ENCODE measurements around the gene NR3C1. TPM values are rescaled to one million over a fixed set of nuclear protein-coding genes. Genes with fewer than 3 reads are reported as not detected.

Gene NR3C1
- total RNA-seq, 1 donor from 2014 or later: 62.2 TPM

DNA sequence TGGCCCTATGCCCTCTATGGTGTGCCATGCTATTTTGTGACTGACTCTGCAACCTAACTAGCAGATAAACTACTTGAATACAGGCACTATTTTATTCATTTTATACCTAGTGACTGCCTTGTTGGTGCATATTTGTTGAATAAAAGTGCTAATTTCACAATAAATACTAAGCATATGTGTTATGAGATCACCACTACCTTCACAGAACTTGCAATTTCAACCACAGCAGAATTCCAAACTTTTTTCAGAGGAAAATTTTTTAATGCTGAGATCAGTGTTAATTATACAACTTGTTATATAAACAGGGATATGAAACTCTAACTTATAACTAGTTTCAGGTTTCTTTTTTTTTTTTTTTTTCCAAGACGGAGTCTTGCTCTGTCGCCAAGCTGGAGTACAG, 94.8 kb downstream of the NR3C1 start:
- peaks cover 14% of the 10 kb centered on the region for H3K9me3 Mint-ChIP-seq
- intact Hi-C loops (cut with micrococcal nuclease): no loop called here

DNA sequence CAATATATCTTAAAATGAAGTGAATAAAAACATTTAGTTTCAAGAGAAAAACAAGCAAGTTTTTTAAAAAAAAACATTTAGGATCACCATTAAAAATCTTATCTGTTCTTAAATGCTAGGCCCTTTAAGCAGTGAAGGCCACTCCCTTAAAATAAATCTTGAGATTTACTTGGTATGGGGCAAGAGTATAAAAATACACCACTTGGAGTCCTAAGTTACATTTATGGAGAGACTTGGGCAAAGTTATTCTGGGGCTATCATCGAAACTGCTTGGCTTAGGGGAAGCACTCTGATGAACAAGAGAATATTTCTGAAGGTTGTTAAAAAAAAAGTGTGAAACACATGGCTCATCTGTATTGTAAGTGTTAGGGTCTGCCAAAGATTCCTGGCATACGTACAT, 97.4 kb downstream of the NR3C1 start:
- intact Hi-C loops (cut with micrococcal nuclease): no loop called here
- H3K27ac Mint-ChIP-seq: no peak overlapping the region
- peaks cover 19% of the 10 kb centered on the region for H3K4me1 Mint-ChIP-seq
- DNase-seq: no peak
- H3K36me3 Mint-ChIP-seq (ENCODE audit: low read depth): peaks cover 77% of the 10 kb centered on the region
- no peaks in the 10 kb centered on the region for H3K27me3 Mint-ChIP-seq
- peaks cover 13% of the 10 kb centered on the region for H3K9me3 Mint-ChIP-seq
- H3K4me3 Mint-ChIP-seq: no peak overlapping the region

More for the DNA sequence above, 94.8 kb downstream of the NR3C1 start:
- H3K27me3 Mint-ChIP-seq: no peaks in the 10 kb centered on the region
- peaks cover 85% of the 10 kb centered on the region for H3K36me3 Mint-ChIP-seq (ENCODE audit: low read depth)
- no peak overlapping the region for H3K4me3 Mint-ChIP-seq
- peaks cover 27% of the 10 kb centered on the region for H3K4me1 Mint-ChIP-seq
- no peak overlapping the region for H3K27ac Mint-ChIP-seq
- no peak for DNase-seq

DNA sequence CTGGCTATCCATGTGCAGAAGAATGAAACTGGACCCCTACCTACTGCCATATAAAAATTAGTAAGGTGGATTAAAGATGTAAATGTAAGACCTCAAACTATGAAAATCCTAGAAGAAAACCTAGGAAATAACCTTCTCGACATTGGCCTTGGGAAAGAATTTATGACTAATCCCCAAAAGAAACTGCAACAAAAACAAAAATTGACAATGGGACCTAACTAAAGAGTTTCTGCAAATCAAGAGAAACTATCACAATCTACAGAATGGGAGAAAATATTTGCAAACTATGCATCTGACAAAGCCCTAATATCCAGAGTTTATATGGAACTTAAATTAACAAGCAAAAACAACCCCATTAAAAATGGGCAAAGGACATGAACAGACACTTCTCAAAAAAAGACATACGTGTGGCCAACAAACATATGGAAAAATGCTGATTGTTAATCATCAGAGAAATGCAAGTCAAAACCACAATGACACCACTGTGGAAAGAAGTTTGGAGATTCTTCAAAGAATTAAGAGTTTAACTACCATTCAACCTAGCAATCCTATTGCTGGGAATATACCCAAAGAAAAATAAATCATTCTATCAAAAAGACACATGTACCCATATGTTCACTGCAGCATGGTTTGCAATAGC, 98.5 kb downstream of the NR3C1 start:
- Mint-ChIP-seq H3K27ac (peak overlapping the region; percentile 6), H3K36me3 (ENCODE audit: low read depth) (peaks cover 76% of the 10 kb centered on the region), H3K4me1 (peaks cover 18% of the 10 kb centered on the region), H3K27me3 (no peaks in the 10 kb centered on the region), H3K4me3 (no peak overlapping the region), H3K9me3 (peaks cover 13% of the 10 kb centered on the region)
- no peak for DNase-seq
- intact Hi-C loops (cut with micrococcal nuclease): no loop called here

DNA sequence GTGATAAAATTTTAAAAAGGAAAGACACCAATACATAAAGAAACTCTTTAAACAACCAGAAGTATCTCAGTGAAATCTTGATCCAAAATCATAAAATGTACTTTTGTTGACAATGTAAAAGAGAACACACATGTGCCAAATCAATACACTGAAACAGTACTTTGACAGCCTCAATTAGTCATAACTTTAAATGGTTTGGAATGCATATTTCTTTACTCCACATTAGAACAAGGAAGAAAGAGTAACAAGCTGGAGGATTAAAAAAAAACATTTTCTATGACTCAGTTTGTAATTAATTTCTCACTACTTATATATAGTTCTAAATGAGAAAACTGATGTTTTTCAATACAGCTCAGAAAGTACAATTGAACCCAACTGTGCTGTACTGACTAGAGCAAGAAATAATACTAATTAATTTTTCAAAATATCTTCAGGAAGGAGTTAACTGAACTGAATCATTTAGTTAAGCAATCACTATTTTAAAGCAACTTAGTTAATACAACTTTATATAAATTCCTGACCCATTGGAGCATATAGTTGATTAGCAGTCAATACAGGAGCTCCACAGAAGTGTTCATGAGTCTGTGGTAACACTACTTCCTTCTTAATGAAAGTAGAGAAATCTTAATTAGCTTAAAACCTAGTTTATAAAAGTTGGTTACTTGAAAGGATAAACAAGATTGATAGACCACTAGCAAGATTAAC, 101.0 kb downstream of the NR3C1 start:
- DNase-seq: no peak
- H3K4me1 Mint-ChIP-seq: peaks cover 19% of the 10 kb centered on the region
- H3K4me3 Mint-ChIP-seq: no peak overlapping the region
- intact Hi-C loops (cut with micrococcal nuclease): no loop called here
- H3K27ac Mint-ChIP-seq: no peak overlapping the region
- peaks cover 71% of the 10 kb centered on the region for H3K36me3 Mint-ChIP-seq (ENCODE audit: low read depth)
- no peaks in the 10 kb centered on the region for H3K27me3 Mint-ChIP-seq
- H3K9me3 Mint-ChIP-seq: peaks cover 12% of the 10 kb centered on the region

DNA sequence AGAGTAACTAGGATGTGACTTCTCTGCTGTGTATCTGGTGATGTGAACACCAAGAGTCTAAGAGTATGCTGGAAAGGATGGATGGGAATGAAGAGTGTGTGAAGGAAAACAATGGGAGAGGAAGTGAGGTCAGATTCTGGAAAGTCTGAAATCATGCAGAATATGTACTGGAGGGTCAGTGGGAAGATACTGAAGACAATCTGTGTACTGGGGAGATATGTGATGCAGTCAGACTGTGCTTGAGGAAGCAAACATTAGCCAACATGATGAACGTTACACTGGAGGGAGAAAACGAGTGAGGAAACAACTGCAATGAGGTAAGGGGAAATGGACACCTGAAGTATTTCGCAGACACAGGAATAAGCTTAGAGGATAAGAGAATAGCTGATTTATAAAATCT, 105.7 kb downstream of the NR3C1 start:
- Mint-ChIP-seq H3K27me3 (no peaks in the 10 kb centered on the region), H3K27ac (peak overlapping the region; percentile 25), H3K9me3 (peaks cover 2% of the 10 kb centered on the region), H3K4me3 (no peak overlapping the region), H3K4me1 (peaks cover 10% of the 10 kb centered on the region), H3K36me3 (ENCODE audit: low read depth) (peaks cover 59% of the 10 kb centered on the region)
- intact Hi-C loops (cut with micrococcal nuclease): no loop called here
- DNase-seq: no peak

DNA sequence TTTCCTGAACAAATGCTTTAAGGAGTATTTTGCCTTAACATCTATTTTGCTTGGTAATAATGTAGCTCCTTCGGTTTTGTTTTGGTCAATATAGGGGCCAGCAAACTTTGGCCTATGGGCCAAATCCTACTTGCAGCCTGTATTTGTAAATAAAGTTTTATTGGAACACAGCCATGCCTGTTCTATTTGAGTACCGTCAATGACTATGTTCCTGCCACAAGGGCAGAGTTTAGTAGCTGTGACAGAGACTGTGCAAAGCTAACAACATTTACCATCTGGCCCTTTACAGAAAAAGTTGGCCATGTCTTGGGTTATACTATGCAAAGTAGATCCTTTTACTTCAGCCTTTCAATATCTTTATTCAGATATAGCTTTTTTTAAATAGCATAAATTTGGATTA, 113.4 kb downstream of the NR3C1 start:
- peaks cover 7% of the 10 kb centered on the region for H3K9me3 Mint-ChIP-seq
- no peaks in the 10 kb centered on the region for H3K27me3 Mint-ChIP-seq
- intact Hi-C loops (cut with micrococcal nuclease): no loop called here
- DNase-seq: no peak
- no peak overlapping the region for H3K4me3 Mint-ChIP-seq
- peaks cover 60% of the 10 kb centered on the region for H3K36me3 Mint-ChIP-seq (ENCODE audit: low read depth)
- no peak overlapping the region for H3K27ac Mint-ChIP-seq
- H3K4me1 Mint-ChIP-seq: peaks cover 7% of the 10 kb centered on the region

DNA sequence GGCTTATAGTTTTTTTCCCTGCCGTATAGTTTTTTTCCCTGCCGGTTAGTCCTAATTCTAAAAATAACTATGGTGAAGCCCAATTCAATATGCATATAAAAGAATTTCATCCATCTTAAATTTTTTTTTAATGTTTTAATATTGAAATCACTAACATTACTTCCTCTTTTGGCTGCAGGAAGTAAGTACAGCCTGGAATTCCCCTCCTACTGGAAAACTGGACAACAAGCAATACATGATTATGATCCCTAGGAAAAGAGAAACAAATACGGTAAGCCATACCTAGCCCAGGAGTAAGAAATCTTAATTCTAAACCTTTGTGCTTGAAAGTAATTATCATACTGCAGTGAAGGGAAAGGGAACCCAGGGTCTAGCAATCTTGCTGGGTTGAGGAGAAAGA, 119.0 kb downstream of the NR3C1 start:
- no peaks in the 10 kb centered on the region for H3K27me3 Mint-ChIP-seq
- H3K4me3 Mint-ChIP-seq: no peak overlapping the region
- H3K36me3 Mint-ChIP-seq (ENCODE audit: low read depth): peaks cover 62% of the 10 kb centered on the region

DNA sequence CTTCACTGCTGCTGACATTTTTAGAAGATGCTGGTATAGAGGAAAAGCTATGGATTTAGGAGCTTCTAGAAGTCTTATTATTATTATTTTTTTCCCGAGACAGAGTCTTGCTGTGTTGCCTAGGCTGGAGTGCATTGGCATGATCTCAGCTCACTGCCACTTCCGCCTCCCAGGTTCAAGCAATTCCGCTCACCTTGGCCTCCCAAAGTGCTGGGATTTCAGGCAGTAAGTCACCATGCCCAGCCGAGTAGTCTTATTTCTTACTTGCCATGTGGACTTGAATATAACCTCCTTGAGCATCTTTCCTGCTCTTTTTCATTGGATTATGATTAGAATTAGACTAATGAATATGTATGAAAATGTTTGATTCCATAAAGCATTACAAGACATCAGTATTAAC, 119.5 kb downstream of the NR3C1 start:
- Mint-ChIP-seq H3K9me3 (peaks cover 9% of the 10 kb centered on the region), H3K4me1 (no peaks in the 10 kb centered on the region), H3K36me3 (ENCODE audit: low read depth) (peaks cover 62% of the 10 kb centered on the region), H3K4me3 (no peak overlapping the region), H3K27me3 (no peaks in the 10 kb centered on the region), H3K27ac (no peak overlapping the region)
- intact Hi-C loops (cut with micrococcal nuclease): no loop called here
- DNase-seq: no peak

More for the DNA sequence above, 119.0 kb downstream of the NR3C1 start:
- no peak overlapping the region for H3K27ac Mint-ChIP-seq
- DNase-seq: no peak
- intact Hi-C loops (cut with micrococcal nuclease): no loop called here
- no peaks in the 10 kb centered on the region for H3K4me1 Mint-ChIP-seq
- H3K9me3 Mint-ChIP-seq: peaks cover 9% of the 10 kb centered on the region

DNA sequence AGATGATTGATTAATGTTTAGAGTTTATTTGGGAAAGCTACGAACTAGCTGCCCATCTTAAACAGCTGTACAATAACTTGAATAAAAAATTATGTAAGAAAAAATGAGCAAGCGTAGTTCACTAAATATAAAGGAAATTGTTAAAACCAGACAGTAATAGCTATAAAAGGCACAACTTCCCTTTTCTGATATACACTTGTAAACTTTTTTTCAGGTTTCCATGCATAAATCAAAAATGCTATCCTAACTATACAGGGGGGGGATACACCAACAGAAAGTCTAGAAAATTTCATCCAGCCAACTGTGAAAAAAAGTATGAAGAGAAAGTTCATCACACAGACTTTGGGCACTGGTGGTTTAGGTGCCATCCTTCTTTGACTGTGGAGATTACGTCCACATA, 122.3 kb downstream of the NR3C1 start:
- no peak for DNase-seq
- H3K36me3 Mint-ChIP-seq (ENCODE audit: low read depth): peaks cover 56% of the 10 kb centered on the region

DNA sequence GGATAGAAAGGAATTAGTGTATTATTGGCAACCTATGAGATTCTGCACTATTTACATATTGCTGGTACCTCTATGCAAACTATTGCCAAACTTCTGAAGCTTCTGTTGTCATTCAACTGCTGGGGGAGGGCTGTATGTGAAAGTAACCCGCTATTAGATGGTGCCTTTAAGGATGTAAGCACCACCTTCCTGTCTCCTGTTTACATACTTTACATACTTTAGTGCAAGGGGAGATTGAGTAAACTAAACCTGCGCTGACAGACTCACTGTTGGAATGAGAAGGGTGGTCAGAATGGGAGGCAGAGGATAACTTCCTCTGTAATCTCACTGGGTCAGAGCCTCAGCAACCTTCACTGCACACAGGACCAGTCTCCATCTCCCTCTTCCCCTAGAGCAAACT, 123.8 kb downstream of the NR3C1 start:
- no peak overlapping the region for H3K27ac Mint-ChIP-seq
- intact Hi-C loops (cut with micrococcal nuclease): no loop called here
- H3K4me1 Mint-ChIP-seq: peaks cover 7% of the 10 kb centered on the region
- DNase-seq: no peak
- H3K4me3 Mint-ChIP-seq: no peak overlapping the region
- H3K27me3 Mint-ChIP-seq: no peaks in the 10 kb centered on the region
- peaks cover 55% of the 10 kb centered on the region for H3K36me3 Mint-ChIP-seq (ENCODE audit: low read depth)
- peaks cover 5% of the 10 kb centered on the region for H3K9me3 Mint-ChIP-seq

More for the DNA sequence above, 122.3 kb downstream of the NR3C1 start:
- Mint-ChIP-seq H3K27me3 (no peaks in the 10 kb centered on the region), H3K4me3 (no peak overlapping the region), H3K9me3 (peaks cover 5% of the 10 kb centered on the region), H3K4me1 (peaks cover 1% of the 10 kb centered on the region), H3K27ac (no peak overlapping the region)
- intact Hi-C loops (cut with micrococcal nuclease): no loop called here

DNA sequence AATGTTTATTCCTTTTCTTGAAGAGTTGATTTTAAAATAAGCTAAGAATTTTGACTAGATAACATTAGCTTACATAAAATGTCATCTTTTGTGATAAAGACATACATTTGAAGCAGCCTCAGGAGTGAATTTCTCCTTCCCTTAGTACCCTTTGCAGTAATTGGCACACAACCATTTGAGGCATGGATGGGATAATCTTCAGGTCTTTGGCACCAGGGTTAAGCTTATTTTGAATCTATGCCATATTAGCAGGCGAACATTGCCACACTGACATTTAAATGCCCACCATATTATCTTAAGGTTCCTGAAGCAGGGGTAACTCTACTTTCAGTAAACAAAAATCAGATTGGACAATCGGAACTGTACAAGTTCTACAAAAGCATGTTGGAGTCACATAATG, 126.0 kb downstream of the NR3C1 start:
- H3K9me3 Mint-ChIP-seq: no peaks in the 10 kb centered on the region
- no peak overlapping the region for H3K27ac Mint-ChIP-seq
- intact Hi-C loops (cut with micrococcal nuclease): no loop called here
- peaks cover 38% of the 10 kb centered on the region for H3K36me3 Mint-ChIP-seq (ENCODE audit: low read depth)
- peaks cover 7% of the 10 kb centered on the region for H3K4me1 Mint-ChIP-seq
- DNase-seq: no peak
- H3K27me3 Mint-ChIP-seq: no peaks in the 10 kb centered on the region
- H3K4me3 Mint-ChIP-seq: no peak overlapping the region

DNA sequence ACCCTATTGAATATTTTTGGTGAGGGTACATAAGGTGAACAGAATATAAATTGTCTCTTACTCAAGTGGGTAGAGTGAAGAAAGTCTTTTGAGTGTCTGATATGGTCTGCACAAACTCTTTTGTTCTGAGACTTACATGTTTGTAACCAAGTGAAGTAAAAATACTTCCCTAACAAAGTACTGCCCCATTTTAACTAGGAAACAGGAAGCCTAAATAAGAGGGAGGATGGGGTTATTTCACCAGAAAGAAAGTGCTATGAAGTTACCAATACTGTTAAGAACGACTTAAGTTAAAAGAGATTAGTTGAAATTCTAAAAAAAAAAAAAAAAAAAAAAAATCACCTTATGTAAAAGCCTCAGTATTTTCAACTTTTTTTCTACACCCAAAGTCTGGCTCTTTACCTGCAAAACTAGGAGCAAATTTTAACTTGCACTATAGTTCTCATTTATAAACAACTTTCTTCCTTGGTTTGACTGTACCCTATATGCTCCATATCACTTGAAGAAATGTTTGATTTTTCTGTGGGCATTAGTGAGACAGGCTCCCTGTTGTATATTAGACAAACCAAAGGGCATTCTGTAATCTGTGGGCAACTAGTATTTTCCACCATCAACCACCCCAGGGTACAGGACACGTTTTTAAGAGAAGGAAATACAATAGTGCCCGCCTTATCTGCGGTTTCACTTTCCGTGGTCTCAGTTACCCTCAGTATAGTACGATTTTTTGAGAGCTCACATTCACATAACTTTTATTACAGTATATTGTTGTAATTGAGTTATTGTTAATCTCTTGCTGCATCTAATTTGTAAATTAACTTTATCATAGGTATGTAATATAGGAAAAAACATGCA, 127.7 kb downstream of the NR3C1 start:
- Mint-ChIP-seq H3K4me3 (no peak overlapping the region), H3K27me3 (no peaks in the 10 kb centered on the region), H3K27ac (no peak overlapping the region), H3K9me3 (no peaks in the 10 kb centered on the region), H3K4me1 (peaks cover 7% of the 10 kb centered on the region), H3K36me3 (ENCODE audit: low read depth) (peaks cover 24% of the 10 kb centered on the region)
- intact Hi-C loops (cut with micrococcal nuclease): no loop called here
- no peak for DNase-seq

DNA sequence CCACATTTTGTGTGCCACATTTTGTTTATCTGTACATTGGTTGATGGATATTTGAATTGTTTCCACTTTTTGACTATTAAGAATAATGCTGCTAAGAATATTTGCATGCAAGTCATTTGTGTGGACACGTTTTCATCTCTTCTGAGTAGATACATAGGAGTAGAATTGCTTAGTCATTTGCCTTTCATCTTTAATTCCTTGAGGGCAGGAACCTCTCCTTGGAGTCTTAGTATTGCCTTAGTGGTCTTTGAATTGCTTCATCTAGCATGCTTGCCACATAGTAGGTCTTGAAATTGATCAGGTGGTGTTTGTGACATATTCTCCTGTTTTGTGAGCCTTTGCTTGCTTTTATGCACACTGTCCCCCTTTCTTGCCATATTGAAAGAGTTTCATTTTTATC, 128.5 kb downstream of the NR3C1 start:
- no peak overlapping the region for H3K4me3 Mint-ChIP-seq
- no peaks in the 10 kb centered on the region for H3K9me3 Mint-ChIP-seq

DNA sequence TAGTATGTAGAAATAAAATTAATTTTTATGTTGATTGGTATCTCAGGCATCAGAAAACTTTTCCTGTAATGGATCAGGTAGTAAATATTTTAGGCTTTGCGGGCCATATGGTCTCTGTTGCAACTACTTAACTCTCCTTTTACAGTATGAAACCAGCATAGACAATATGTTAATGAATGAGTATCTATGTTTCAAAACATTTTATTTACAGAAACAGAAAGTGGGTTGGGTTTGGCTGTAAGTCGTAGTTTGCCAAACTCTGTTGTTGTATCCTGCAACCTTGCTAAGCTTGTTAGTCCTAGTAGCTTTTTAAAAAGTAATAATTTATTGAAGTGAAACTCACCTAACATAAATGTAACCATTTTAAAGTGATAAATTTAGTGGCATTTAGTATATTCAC, 132.1 kb downstream of the NR3C1 start:
- Mint-ChIP-seq H3K27me3 (no peaks in the 10 kb centered on the region), H3K4me1 (peaks cover 7% of the 10 kb centered on the region), H3K4me3 (no peak overlapping the region), H3K9me3 (peaks cover 21% of the 10 kb centered on the region), H3K36me3 (ENCODE audit: low read depth) (peaks cover 13% of the 10 kb centered on the region), H3K27ac (no peak overlapping the region)
- no peak for DNase-seq
- intact Hi-C loops (cut with micrococcal nuclease): no loop called here

More for the DNA sequence above, 128.5 kb downstream of the NR3C1 start:
- peaks cover 22% of the 10 kb centered on the region for H3K36me3 Mint-ChIP-seq (ENCODE audit: low read depth)
- H3K4me1 Mint-ChIP-seq: peaks cover 7% of the 10 kb centered on the region
- intact Hi-C loops (cut with micrococcal nuclease): no loop called here
- no peak for DNase-seq
- H3K27ac Mint-ChIP-seq: no peak overlapping the region
- H3K27me3 Mint-ChIP-seq: no peaks in the 10 kb centered on the region

Data from activated CD4-positive, alpha-beta T cell treated with anti-CD3 and anti-CD28 coated beads, Interleukin-2, amount 10 ng/mL, durations not matched to agents 24 days and 14 days (primary cell).